A549 treated with AZD9567 at 1 μM for 4 hours (cell line): ENCODE data around the gene PGBD2. TPM values are rescaled to one million over a fixed set of nuclear protein-coding genes. Genes with fewer than 3 reads are reported as not detected.

Experiments used
- total RNA-seq: library from RNA; stranded (reverse); fragments of 200-300 nt; extraction: Qiagen RNA extraction; gene quantifications from 5 replicates; pipeline ENCODE4 v1.2.3, GENCODE V29; 2022; ENCODE audit not compliant: insufficient read depth

PGBD2 gene, protein sequence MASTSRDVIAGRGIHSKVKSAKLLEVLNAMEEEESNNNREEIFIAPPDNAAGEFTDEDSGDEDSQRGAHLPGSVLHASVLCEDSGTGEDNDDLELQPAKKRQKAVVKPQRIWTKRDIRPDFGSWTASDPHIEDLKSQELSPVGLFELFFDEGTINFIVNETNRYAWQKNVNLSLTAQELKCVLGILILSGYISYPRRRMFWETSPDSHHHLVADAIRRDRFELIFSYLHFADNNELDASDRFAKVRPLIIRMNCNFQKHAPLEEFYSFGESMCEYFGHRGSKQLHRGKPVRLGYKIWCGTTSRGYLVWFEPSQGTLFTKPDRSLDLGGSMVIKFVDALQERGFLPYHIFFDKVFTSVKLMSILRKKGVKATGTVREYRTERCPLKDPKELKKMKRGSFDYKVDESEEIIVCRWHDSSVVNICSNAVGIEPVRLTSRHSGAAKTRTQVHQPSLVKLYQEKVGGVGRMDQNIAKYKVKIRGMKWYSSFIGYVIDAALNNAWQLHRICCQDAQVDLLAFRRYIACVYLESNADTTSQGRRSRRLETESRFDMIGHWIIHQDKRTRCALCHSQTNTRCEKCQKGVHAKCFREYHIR
- 3.1 to 4.8 TPM (median 4.3 TPM) in 5 replicates for total RNA-seq

DNA sequence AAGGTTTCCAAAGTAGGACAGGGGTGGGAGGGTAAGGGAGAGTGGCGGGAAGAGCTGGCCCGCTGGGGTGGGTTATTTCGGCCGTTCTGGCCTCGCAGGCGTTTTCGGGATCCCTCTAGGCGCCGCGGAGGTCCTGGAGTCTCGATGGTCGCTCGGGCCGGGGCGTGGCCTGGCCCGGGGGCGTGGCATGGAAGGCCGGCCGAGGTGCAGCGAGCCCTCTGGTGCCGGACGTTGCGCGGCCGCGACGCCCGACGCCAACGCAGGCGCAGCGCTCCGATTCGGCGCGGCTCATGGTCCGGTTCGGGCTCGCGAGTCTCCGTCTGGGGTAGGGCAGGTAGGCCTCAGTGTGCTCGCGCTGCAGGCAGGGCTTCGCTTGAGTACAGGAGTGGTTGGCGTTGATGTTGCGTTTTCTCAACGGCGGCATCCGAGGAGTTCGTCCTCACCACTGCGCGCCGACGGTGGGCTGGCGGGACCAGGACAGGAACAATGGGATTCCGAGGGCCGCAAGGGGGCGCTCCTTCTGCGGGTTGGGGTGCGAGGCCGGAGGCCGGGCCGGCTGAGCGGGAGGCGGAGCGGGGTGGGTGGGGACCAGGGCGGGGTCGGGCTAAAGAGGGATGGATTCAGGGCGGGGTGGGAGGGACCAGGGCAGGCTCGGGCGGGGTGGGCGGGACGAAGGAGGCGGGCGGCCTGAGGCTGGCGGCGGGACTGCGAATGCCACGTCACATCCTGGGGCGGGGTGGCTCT lies at the start of gene PGBD2:
TSS of gene PGBD2 (plus strand) at position 227 of the 744 bp plus-strand sequence. CDS start 7,628 bp downstream, outside the sequence.

DNA sequence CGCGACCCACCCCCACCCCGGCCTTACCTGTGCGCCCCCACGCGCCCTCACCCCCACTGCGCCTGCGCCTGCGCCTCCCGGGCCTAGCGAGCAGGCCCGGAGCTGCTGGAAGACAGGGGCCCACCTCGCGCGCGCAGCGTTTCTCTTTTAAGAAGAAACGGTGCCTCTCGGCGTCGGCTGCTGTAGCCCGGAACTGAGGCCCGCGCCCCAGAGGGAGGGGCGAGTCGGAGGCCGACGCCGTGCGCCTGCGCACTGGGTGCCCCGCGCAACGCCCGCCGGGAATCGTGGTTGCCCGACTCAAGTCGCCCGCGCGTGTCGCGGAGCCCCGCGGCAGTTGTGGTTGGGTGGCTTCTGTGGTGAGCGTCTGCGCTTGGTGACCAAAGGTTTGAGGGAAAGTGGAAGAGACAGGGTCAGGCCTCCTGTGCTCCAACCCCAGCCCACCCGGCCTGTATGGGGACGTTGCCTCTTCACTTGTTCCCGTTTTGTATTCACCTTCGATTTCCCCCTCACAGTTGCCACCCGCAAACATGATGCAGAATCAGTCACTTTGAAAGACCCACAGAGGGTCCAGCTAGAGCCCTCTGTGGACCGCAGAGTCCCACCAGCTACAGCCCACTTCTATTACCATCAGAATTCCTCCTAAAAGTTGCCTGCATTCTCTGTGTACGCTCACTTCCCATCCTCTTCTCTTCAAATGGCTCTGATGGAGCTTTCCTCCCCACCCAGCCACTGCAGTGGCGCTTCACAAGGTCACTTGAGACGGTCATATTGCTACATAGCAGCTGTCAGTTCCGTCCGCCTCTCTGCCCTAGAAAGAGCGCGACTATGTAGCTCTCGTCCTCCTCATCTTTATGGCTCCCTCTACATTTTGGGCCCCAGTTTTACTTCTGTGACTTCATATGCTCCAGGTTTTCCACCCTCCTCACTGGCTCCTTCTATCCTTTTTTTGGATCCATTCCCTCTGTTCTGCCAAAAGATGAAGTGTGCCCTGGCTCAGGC lies 46.8 kb upstream of the PGBD2 start, which contains the start of gene ZNF692:
TSS of gene ZNF692 (minus strand) at position 195 of the 999 bp plus-strand sequence. CDS start 776 bp downstream, outside the sequence.

Other genes starting within 250 kb of the PGBD2 start
- gene OR14I1, start 203.5 kb upstream of the PGBD2 start, total RNA-seq = not detected in 5 replicates
- 0.06 to 0.16 TPM (median 0.11 TPM) in 4 of 5 replicates, not detected in the other for gene LYPD8, start 150.5 kb upstream of the PGBD2 start, total RNA-seq
- 20.1 to 27.0 TPM (median 24.3 TPM) in 5 replicates for gene SH3BP5L, start 80.3 kb upstream of the PGBD2 start, total RNA-seq
- gene ZNF672, start 68.0 kb upstream of the PGBD2 start, total RNA-seq = 17.7 to 21.0 TPM (median 20.8 TPM) in 5 replicates
- gene ZNF692, start 47.1 kb upstream of the PGBD2 start, total RNA-seq = 13.2 to 21.2 TPM (median 20.0 TPM) in 5 replicates